Renal cortex interstitium (tissue), 11 donors: ENCODE measurements around the gene CCDC148. TPM values are rescaled to one million over a fixed set of nuclear protein-coding genes. Genes with fewer than 3 reads are reported as not detected.
A peak's percentile ranks its signal among the peaks of the same experiment; 100 is the strongest.
"Not testable (repeated sequence)": the region's sequence is repeated elsewhere in the genome, so short reads cannot be mapped to it uniquely, and the experiment has no call there.

Experiments used
- DNase-seq, 11 donors: peaks; one replicate each; pipeline ENCODE4 v3.0.0-alpha.2; 2013; ENCODE audit warnings: low read depth in 9 of 11, low spot score in 4 of 11; ENCODE audit errors: extremely low read depth in 1 of 11
- polyA plus RNA-seq, 3 donors: library from polyadenylated mRNA; unstranded; fragments of 120-200 nt; gene quantifications; one replicate each; pipeline ENCODE4 v1.2.1, GENCODE V29; 2013; ENCODE audit not compliant: insufficient read length in 3 of 3

Gene CCDC148
- polyA plus RNA-seq, 3 donors, result 8.0 to 12.7 (median 8.4) TPM

- DNase-seq, result peak; percentile 67 to 86 (median 78)
These were observed 1.5 kb upstream of the CCDC148 start for GRCh38 chr2:158457826-158458616.

- peak in 7 of 11 donors; percentile 20 to 58 (median 50) for DNase-seq
These were observed 706 bp upstream of the CCDC148 start for GRCh38 chr2:158457092-158457825.

GRCh38 chr2:158443606-158444005 lies 12.9 kb downstream of the CCDC148 start:
- no peak for DNase-seq

GRCh38 chr2:158439062-158439461 lies 17.5 kb downstream of the CCDC148 start:
- not testable (repeated sequence) for DNase-seq

- DNase-seq, result not testable (repeated sequence)
These were observed 22.8 kb downstream of the CCDC148 start for GRCh38 chr2:158433716-158434115.

- DNase-seq, result no peak
These were observed 24.4 kb downstream of the CCDC148 start for GRCh38 chr2:158432117-158432516.

- DNase-seq, result no peak
These were observed 42.0 kb downstream of the CCDC148 start for GRCh38 chr2:158414538-158414937.

- no peak for DNase-seq
These were observed 43.0 kb downstream of the CCDC148 start for GRCh38 chr2:158413581-158413980.

- no peak for DNase-seq
These were observed 44.3 kb downstream of the CCDC148 start for GRCh38 chr2:158412206-158412605.

- no peak for DNase-seq
These were observed 44.8 kb downstream of the CCDC148 start for GRCh38 chr2:158411748-158412147.

GRCh38 chr2:158410132-158410531 lies 46.4 kb downstream of the CCDC148 start:
- no peak for DNase-seq

- DNase-seq, result no peak
These were observed 49.5 kb downstream of the CCDC148 start for GRCh38 chr2:158407031-158407430.

GRCh38 chr2:158405341-158405740 lies 51.2 kb downstream of the CCDC148 start:
- DNase-seq, result no peak

- no peak for DNase-seq
These were observed 53.3 kb downstream of the CCDC148 start for GRCh38 chr2:158403237-158403636.

GRCh38 chr2:158402665-158403064 lies 53.9 kb downstream of the CCDC148 start:
- DNase-seq, result no peak

- DNase-seq, result no peak
These were observed 61.4 kb downstream of the CCDC148 start for GRCh38 chr2:158395166-158395565.

- no peak for DNase-seq
These were observed 62.1 kb downstream of the CCDC148 start for GRCh38 chr2:158394453-158394852.

GRCh38 chr2:158393886-158394285 lies 62.7 kb downstream of the CCDC148 start:
- no peak for DNase-seq

- no peak for DNase-seq
These were observed 63.9 kb downstream of the CCDC148 start for GRCh38 chr2:158392687-158393086.

GRCh38 chr2:158391876-158392275 lies 64.7 kb downstream of the CCDC148 start:
- DNase-seq, result no peak
